ENCODE results near the gene CUL5. TPM values are rescaled to one million over a fixed set of nuclear protein-coding genes. Genes with fewer than 3 reads are reported as not detected.

Gene CUL5
- total RNA-seq, 1 donor from 2014 or later: 6.0 TPM

DNA sequence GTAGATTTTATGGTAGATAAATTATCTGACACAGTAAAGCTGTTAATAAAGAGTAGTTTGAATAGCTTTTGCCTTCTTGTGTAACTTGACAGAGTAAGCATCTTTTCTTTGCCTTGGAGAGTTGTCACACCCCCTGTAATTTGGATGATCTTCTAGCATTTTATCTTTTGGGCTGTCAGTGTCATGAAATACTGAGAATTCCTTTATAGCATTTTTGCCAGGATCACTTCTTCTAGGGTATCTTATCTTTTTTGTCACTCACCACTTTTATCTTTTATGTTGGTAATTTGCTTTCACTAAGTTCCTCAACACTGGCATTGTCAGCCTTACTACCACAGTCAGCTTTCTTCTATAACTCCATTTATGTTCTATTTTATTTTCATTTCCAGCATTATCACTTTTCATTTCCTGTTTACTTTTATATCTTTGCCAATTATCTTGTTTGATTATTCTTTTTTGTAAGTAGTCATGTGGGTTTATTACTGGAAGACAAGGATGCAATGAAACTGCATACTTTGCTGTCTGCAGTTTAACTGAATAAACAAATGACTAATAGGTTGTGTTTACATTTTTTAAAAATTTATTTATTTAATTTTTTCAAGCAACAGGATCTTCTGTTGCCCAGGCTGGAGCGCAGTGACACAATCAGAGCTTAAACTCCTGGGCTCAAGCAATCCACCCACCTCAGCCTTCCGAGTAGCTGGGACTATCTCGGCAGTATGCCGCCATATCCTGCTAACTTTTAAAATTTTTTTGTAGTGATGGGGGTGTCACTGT, 84.6 kb downstream of the CUL5 start:
- H3K27me3 ChIP-seq: no peaks in the 10 kb centered on the region
- H3K4me3 ChIP-seq: no peak overlapping the region
- intact Hi-C loops (cut with DNase I): no loop called here
- peaks cover 30 to 57% of the 10 kb centered on the region in 2 donors for H3K36me3 ChIP-seq
- DNase-seq (ENCODE audit: low spot score in 2 of 2): no peak
- TF ChIP-seq, protein P1, sequence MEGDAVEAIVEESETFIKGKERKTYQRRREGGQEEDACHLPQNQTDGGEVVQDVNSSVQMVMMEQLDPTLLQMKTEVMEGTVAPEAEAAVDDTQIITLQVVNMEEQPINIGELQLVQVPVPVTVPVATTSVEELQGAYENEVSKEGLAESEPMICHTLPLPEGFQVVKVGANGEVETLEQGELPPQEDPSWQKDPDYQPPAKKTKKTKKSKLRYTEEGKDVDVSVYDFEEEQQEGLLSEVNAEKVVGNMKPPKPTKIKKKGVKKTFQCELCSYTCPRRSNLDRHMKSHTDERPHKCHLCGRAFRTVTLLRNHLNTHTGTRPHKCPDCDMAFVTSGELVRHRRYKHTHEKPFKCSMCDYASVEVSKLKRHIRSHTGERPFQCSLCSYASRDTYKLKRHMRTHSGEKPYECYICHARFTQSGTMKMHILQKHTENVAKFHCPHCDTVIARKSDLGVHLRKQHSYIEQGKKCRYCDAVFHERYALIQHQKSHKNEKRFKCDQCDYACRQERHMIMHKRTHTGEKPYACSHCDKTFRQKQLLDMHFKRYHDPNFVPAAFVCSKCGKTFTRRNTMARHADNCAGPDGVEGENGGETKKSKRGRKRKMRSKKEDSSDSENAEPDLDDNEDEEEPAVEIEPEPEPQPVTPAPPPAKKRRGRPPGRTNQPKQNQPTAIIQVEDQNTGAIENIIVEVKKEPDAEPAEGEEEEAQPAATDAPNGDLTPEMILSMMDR (IDR thresholded peaks at IDR 0.05): no peak
- H3K27ac ChIP-seq: no peak overlapping the region
- no peaks in the 10 kb centered on the region for H3K9me3 ChIP-seq
- H3K4me1 ChIP-seq: no peaks in the 10 kb centered on the region

DNA sequence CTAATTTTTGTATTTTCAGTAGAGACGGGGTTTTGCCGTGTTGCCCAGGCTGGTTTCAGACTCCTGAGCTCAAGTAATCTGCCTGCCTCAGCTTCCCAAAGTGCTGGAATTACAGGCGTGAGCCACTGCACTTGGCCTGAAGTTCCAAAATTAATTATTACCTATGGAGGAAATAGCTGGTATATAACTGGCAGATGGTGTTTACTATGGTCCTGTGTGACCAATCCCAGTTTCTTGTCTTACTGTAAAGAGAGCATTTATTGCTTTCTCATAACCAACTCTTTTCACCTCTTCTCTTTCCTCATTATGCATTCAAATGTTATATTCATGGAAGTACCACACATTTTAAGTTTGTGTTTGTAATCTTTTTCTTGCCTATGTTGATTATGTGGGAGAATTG, 88.5 kb downstream of the CUL5 start:
- H3K27ac ChIP-seq: no peak overlapping the region
- H3K4me1 ChIP-seq: no peaks in the 10 kb centered on the region
- no peak for DNase-seq (ENCODE audit: low spot score in 2 of 2)
- no peaks in the 10 kb centered on the region for H3K9me3 ChIP-seq
- no peak overlapping the region for H3K4me3 ChIP-seq
- intact Hi-C loops (cut with DNase I): no loop called here
- TF ChIP-seq, protein P1 (IDR thresholded peaks at IDR 0.05): no peak
- H3K36me3 ChIP-seq: peaks cover 42 to 65% of the 10 kb centered on the region in 2 donors
- no peaks in the 10 kb centered on the region for H3K27me3 ChIP-seq

DNA sequence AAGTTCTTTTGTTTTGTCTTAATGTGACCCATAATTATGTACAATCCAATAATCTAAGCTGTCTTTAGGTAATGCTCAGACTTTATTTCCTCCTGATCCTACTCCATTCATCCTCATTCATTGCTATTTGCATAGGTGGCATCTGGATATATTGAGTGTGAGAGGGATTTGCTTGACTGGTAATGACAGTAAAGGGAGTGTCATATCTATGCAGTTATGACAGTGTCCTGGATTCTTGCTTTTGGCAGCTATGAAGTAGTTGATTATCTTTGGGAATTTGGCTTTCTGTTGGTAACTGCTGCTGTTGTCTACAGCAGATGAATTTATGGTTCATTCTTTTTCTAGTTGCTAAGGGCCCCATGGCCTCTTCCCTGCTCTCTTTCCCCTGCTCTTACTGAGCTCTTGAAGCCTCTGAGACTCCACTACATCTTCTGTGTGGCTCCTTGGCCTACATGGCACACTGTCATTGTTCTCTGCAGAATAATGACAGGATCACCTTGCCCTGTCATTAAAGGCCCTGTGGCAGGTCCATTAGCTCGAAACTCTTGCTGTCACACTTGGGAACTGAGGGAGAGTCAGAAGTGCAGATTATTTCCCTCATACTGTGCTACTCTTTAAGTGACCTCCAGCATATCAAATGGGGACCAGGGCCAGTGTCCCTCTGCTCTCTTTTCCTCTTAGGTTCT, 92.5 kb downstream of the CUL5 start:
- DNase-seq (ENCODE audit: low spot score in 2 of 2): no peak
- H3K27me3 ChIP-seq: no peaks in the 10 kb centered on the region
- H3K4me3 ChIP-seq: no peak overlapping the region
- no peaks in the 10 kb centered on the region for H3K4me1 ChIP-seq
- peaks cover 33 to 62% of the 10 kb centered on the region in 2 donors for H3K36me3 ChIP-seq
- no peaks in the 10 kb centered on the region for H3K9me3 ChIP-seq
- intact Hi-C loops (cut with DNase I): no loop called here
- no peak overlapping the region for H3K27ac ChIP-seq
- TF ChIP-seq, protein P1 (IDR thresholded peaks at IDR 0.05): no peak

DNA sequence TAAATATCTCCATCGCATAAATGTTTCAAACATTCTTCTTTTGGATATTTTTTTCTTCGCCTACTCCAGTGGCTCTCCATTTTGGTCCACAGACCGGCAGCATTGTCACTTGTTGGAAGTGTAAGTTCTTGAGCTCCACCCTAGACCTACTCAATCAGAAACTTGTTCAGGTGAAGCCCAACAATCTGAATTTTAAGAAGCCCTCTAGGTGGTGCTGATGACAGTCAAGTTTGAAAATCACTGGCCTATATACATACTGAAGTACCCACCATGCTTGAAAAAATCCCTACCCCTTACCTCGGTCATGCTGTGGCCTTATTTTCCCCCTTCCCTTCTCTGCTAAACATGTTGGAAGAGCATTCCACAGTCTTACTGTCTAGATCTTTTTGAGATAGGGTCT, 102.4 kb downstream of the CUL5 start:
- intact Hi-C loops (cut with DNase I): no loop called here
- no peaks in the 10 kb centered on the region for H3K9me3 ChIP-seq
- no peak overlapping the region for H3K4me3 ChIP-seq
- peaks cover 0 to 3% of the 10 kb centered on the region in 2 donors for H3K4me1 ChIP-seq
- no peaks in the 10 kb centered on the region for H3K36me3 ChIP-seq
- H3K27ac ChIP-seq: no peak overlapping the region
- TF ChIP-seq, protein P1 (IDR thresholded peaks at IDR 0.05): no peak
- DNase-seq (ENCODE audit: low spot score in 2 of 2): no peak
- no peaks in the 10 kb centered on the region for H3K27me3 ChIP-seq

DNA sequence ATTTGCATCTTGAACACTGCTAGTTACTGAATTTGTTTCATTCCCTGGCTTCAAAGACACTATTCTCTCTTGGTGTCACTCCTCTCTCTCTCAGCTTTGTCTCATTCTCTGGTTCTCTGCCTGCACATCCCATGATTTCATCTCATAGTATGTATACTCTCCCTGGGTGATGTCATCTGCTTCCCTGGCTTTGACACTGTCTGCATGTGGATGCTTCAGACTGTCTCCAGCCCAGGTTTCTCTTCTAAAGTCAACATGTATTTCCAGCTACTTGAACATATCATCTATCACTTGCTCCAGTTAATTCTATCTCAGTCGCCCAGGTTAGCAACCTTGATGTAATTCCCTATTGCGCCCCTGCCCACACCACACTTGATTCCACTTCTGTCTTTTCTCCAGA, 103.4 kb downstream of the CUL5 start:
- Histone ChIP-seq H3K9me3 (no peaks in the 10 kb centered on the region), H3K27me3 (no peaks in the 10 kb centered on the region), H3K4me1 (peaks cover 0 to 3% of the 10 kb centered on the region in 2 donors), H3K4me3 (no peak overlapping the region), H3K36me3 (no peaks in the 10 kb centered on the region), H3K27ac (no peak overlapping the region)
- TF ChIP-seq, protein P1 (IDR thresholded peaks at IDR 0.05): no peak
- intact Hi-C loops (cut with DNase I): no loop called here
- no peak for DNase-seq (ENCODE audit: low spot score in 2 of 2)

Measured in ascending aorta (tissue), 2 donors.